K562 (cell line): ENCODE data around the gene ERMP1. TPM values are rescaled to one million over a fixed set of nuclear protein-coding genes. Genes with fewer than 3 reads are reported as not detected.
A peak's percentile ranks its signal among the peaks of the same experiment; 100 is the strongest.

Experiments
- ATAC-seq: fragments of 200-7000 bp; cut with Tn5 transposase; 3 replicates; pipeline ENCODE4 v1.9.1; 2020; ENCODE audit warnings: moderate library complexity
- BruUV-seq: library from RNA; stranded (reverse); fragments of 400-500 nt; replicated peaks from 2 replicates; lab custom pipeline; 2021; lab: Mats Ljungman, UMichigan
- CTCF ChIA-PET: fragments of 300-600 bp; formaldehyde crosslinking; extraction: SDS; loops from one replicate; lab custom pipeline; 2021; ENCODE audit warnings: low intra/inter-chr PET ratio; lab: Yijun Ruan, JAX
- POLR2A ChIA-PET: fragments of 300-600, 350-650 bp; sonication (Branson Sonifier 250); formaldehyde crosslinking; extraction: SDS; loops from one replicate; lab custom pipeline; 2021; ENCODE audit warnings: antibody characterized with exemption, inconsistent platforms; lab: Yijun Ruan, JAX
- DNase-seq, 4 experiments: peaks; one replicate each; pipeline versions ENCODE4 v3.0.0 to v3.0.0-alpha.2; 2011 to 2018; ENCODE audit warnings: low spot score in 3 of 4, mixed read lengths in 3 of 4; ENCODE audit errors: extremely low read depth in 1 of 4
- FAIRE-seq: peaks from 2 replicates; lab custom pipeline; 2011; peaks lifted over from hg19 to GRCh38; lab: Jason Lieb, UNC
- H2AFZ ChIP-seq: 2 replicates; pipeline ENCODE4 v1.6.0; 2011; ENCODE audit warnings: low read depth, low read length, control low read depth, inconsistent platforms
- H3K27ac ChIP-seq: fragments of 200-600 bp; 3 replicates; pipeline ENCODE4 v1.8.0; 2011; ENCODE audit warnings: low read depth, mild to moderate bottlenecking, control low read depth, inconsistent platforms, low read length, moderate library complexity, mixed read lengths; ENCODE audit errors: extremely low read depth
- H3K27me3 ChIP-seq, 2 experiments: fragments of 300-600 bp in 1 of 2; 2 replicates in 1 of 2; 3 replicates in 1 of 2; pipeline versions ENCODE4 v1.6.0 to v1.8.0; 2011; ENCODE audit warnings: inconsistent platforms in 2 of 2, low read length in 2 of 2, mild to moderate bottlenecking in 1 of 2, mixed read lengths in 1 of 2, moderate library complexity in 1 of 2; ENCODE audit not compliant: control insufficient read depth in 2 of 2, insufficient read depth in 2 of 2
- H3K36me3 ChIP-seq: fragments of 300-600 bp; 3 replicates; pipeline ENCODE4 v1.8.0; 2011; ENCODE audit warnings: mild to moderate bottlenecking, low read length, inconsistent platforms; ENCODE audit not compliant: control insufficient read depth, insufficient read depth
- H3K4me1 ChIP-seq, 2 experiments: fragments of 200-600 bp in 1 of 2; replicated peaks in 1 of 2; 2 replicates in 1 of 2; 3 replicates in 1 of 2; pipeline versions ENCODE4 v1.5.1 to v1.8.0; 2011; ENCODE audit warnings: inconsistent platforms in 2 of 2, low read length in 2 of 2, mild to moderate bottlenecking in 1 of 2, mixed read lengths in 1 of 2, moderate library complexity in 1 of 2; ENCODE audit not compliant: control insufficient read depth in 2 of 2, insufficient read depth in 2 of 2
- H3K4me2 ChIP-seq: 2 replicates; pipeline ENCODE4 v1.6.1; 2011; ENCODE audit warnings: low read length, control low read depth, inconsistent platforms, mixed read lengths; ENCODE audit not compliant: insufficient read depth
- H3K4me3 ChIP-seq: fragments of 200-600 bp; sonication (generic), shearing (Covaris generic); 2 replicates; pipeline ENCODE4 v1.5.1; 2016; ENCODE audit warnings: control low read depth, inconsistent platforms
- H3K79me2 ChIP-seq: fragments of 200-600 bp; 3 replicates; pipeline ENCODE4 v1.8.0; 2011; ENCODE audit warnings: low read length, inconsistent platforms; ENCODE audit not compliant: control insufficient read depth, insufficient read depth
- H3K9ac ChIP-seq, 2 experiments: 2 replicates each; pipeline versions ENCODE4 v1.6.0 to v1.6.1; 2011; ENCODE audit warnings: low read depth in 2 of 2, low read length in 2 of 2, control low read depth in 1 of 2, inconsistent platforms in 1 of 2, mild to moderate bottlenecking in 1 of 2, mixed read lengths in 1 of 2; ENCODE audit not compliant: insufficient read depth in 1 of 2
- H3K9me1 ChIP-seq: one replicate; pipeline ENCODE4 v1.6.0; 2011; ENCODE audit warnings: inconsistent platforms, mild to moderate bottlenecking, low read length, moderate library complexity; ENCODE audit not compliant: control insufficient read depth, insufficient read depth
- H3K9me3 ChIP-seq: replicated peaks from 2 replicates; pipeline ENCODE4 v1.5.1; 2011; ENCODE audit warnings: low read depth, low read length, inconsistent platforms; ENCODE audit not compliant: control insufficient read depth, insufficient read depth
- H4K20me1 ChIP-seq: replicated peaks from 2 replicates; pipeline ENCODE4 v1.6.1; 2011; ENCODE audit warnings: low read length, inconsistent platforms, mixed read lengths; ENCODE audit not compliant: control insufficient read depth, insufficient read depth
- ARNT ChIP-seq, 2 experiments: fragments of 450-650 bp; IDR thresholded peaks; 2 replicates each; pipeline ENCODE4 v1.6.1; 2016; ENCODE audit warnings: mild to moderate bottlenecking in 1 of 2
- BACH1 ChIP-seq: fragments of 200-800 bp; sonication (Bioruptor generic); IDR thresholded peaks from 2 replicates; pipeline ENCODE4 v1.6.1; 2016; ENCODE audit warnings: missing genetic modification characterization, missing compliant biosample characterization
- C11orf30 ChIP-seq: fragments of 450-650 bp; IDR thresholded peaks from 2 replicates; pipeline ENCODE4 v1.6.1; 2016; ENCODE audit warnings: low read depth, mild to moderate bottlenecking
- DPF2 ChIP-seq: fragments of 450-650 bp; IDR thresholded peaks from 2 replicates; pipeline ENCODE4 v1.6.1; 2016
- ELF1 ChIP-seq: fragments of 200-800 bp; sonication (Bioruptor generic); IDR thresholded peaks from 2 replicates; pipeline ENCODE4 v1.6.1; 2016; ENCODE audit warnings: missing genetic modification characterization, missing compliant biosample characterization
- ESRRA ChIP-seq: fragments of 450-650 bp; IDR thresholded peaks from 2 replicates; pipeline ENCODE4 v1.6.1; 2014; ENCODE audit warnings: low read depth, mild to moderate bottlenecking, moderate library complexity, borderline replicate concordance
- FOSL1 ChIP-seq: fragments of 200-800 bp; sonication (Bioruptor generic); conservative IDR thresholded peaks from 2 replicates; pipeline ENCODE4 v1.6.1; 2016; ENCODE audit warnings: missing genetic modification characterization, missing compliant biosample characterization
- GTF2F1 ChIP-seq: IDR thresholded peaks from 2 replicates; pipeline ENCODE4 v1.6.1; 2011; ENCODE audit warnings: low read depth, low read length, improper control_type of control experiment
- LARP7 ChIP-seq: fragments of 450-650 bp; IDR thresholded peaks from 2 replicates; pipeline ENCODE4 v1.6.1; 2016
- SMAD4 ChIP-seq: fragments of 250-450 bp; sonication (Bioruptor Pico); conservative IDR thresholded peaks from 2 replicates; pipeline ENCODE4 v1.8.0; 2021; ENCODE audit warnings: inconsistent platforms, mild to moderate bottlenecking, moderate library complexity
- TGIF2 ChIP-seq: sonication (generic); formaldehyde crosslinking; IDR thresholded peaks from 2 replicates; pipeline ENCODE4 v1.8.1; 2022; ENCODE audit warnings: mild to moderate bottlenecking, missing genetic modification reagents, moderate library complexity
- TRIM28 ChIP-seq: fragments of 450-650 bp; IDR thresholded peaks from 2 replicates; pipeline ENCODE4 v1.6.1; 2017
- USF1 ChIP-seq: sonication (generic); formaldehyde crosslinking; IDR thresholded peaks from 2 replicates; pipeline ENCODE4 v1.9.0; 2022; ENCODE audit warnings: mild to moderate bottlenecking, missing genetic modification reagents
- ZNF174 ChIP-seq: fragments of 250-450 bp; sonication (Bioruptor Pico); IDR thresholded peaks from 2 replicates; pipeline ENCODE4 v1.4.0; 2020; ENCODE audit warnings: mild to moderate bottlenecking
- ZNF232 ChIP-seq: sonication (generic); formaldehyde crosslinking; IDR thresholded peaks from 2 replicates; pipeline ENCODE4 v1.8.0; 2022; ENCODE audit warnings: mild to moderate bottlenecking, missing genetic modification reagents
- ZNF551 ChIP-seq: fragments of 250-450 bp; sonication (Bioruptor Pico); IDR thresholded peaks from 2 replicates; pipeline ENCODE4 v1.5.0; 2021; ENCODE audit warnings: mild to moderate bottlenecking, moderate library complexity
- ZNF766 ChIP-seq: fragments of 200-800 bp; sonication (Bioruptor generic); conservative IDR thresholded peaks from 2 replicates; pipeline ENCODE4 v1.6.1; 2016; ENCODE audit warnings: missing genetic modification characterization, missing compliant biosample characterization
- WGBS: fragments of 100-300 bp; shearing (Covaris generic); methylation state at CpG from one replicate; pipeline ENCODE4 v1.1.6; 2016; ENCODE audit warnings: low coverage, mixed read lengths; ENCODE audit not compliant: insufficient coverage; ENCODE audit errors: missing lambda C conversion rate; 5-methylcytosine and 5-hydroxymethylcytosine counted together
- in situ Hi-C: fragments of 300-500 bp; cut with MboI; formaldehyde crosslinking; loops from 4 replicates; pipeline ENCODE4 v1.15.0; 2018; ENCODE audit warnings: inconsistent platforms, mixed read lengths
- intact Hi-C: fragments of 100-400 bp; cut with micrococcal nuclease; formaldehyde crosslinking; loops from 2 replicates; pipeline ENCODE4 v1.14.2; 2022
- polyA plus RNA-seq, 8 experiments: library from polyadenylated mRNA; depleted of rRNA in 4 of 8; stranded (reverse) in 5 of 8; unstranded in 3 of 8; fragments of >200 nt; fragmentation: Nextera tagmentation in 2 of 8; fragmentation: Illumina TruSeq in 1 of 8; extraction: Ambion mirVana in 2 of 8; extraction: Trizol in 1 of 8; gene quantifications; 2 replicates each; pipeline versions ENCODE4 v1.2.1 to v1.2.3, GENCODE V29; 2011 to 2014; ENCODE audit warnings: inconsistent platforms in 1 of 8, missing spikeins in 1 of 8
- total RNA-seq, 7 experiments: library from RNA; depleted of rRNA in 6 of 7; stranded (reverse); fragments of >200 nt in 6 of 7; fragmentation: Illumina TruSeq in 2 of 7; extraction: Trizol in 2 of 7; gene quantifications; 2 replicates each; pipeline versions ENCODE4 v1.2.1 to v1.2.3, GENCODE V29; 2011 to 2021; ENCODE audit warnings: low replicate concordance in 1 of 7
- TF ChIP-seq, protein P1 (sequence below): fragments of 250-450 bp; sonication (Bioruptor Pico); IDR thresholded peaks from 2 replicates; pipeline ENCODE4 v1.8.0; 2021; ENCODE audit warnings: borderline replicate concordance, mild to moderate bottlenecking, moderate library complexity; ENCODE audit not compliant: poor library complexity, severe bottlenecking

Gene ERMP1
- total and polyA plus RNA-seq, 9 of the 15 experiments (the other 6 are each of a cell fraction or from before 2014, with no cell fraction given) = 2.5 to 26.3 (median 12.6) TPM

DNA sequence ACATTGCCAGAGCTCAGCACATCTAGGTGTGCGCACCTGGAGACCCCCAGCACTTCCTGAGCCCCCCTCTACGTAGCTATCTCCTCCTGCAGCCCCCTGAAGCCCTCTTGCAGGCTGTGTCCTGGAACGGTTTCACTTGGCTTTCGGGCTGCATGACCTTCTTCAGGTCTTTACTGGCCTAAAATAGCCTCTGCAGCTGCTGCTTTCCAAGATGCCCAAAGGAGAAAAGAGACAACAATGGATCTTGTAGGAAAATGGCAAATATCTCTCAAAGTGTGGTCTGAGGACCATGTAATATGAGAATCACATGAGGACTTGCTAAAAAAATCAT is 6.6 kb upstream of the ERMP1 start:
- POLR2A ChIA-PET = interaction anchor here (0.7 kb wide), 1 partner anchor 24 kb away, joined by 3 read pairs; no protein-coding TSS in a partner anchor
- H3K79me2 ChIP-seq = no peaks in the 10 kb centered on the region
- FAIRE-seq = no peak
- intact Hi-C loops (no loop called here), in situ Hi-C loops (no loop called here)
- H3K27ac ChIP-seq = peak overlapping the region; percentile 84
- H3K4me3 ChIP-seq = no peak overlapping the region
- H3K27me3 ChIP-seq = no peaks in the 10 kb centered on the region
- no peaks in the 10 kb centered on the region for H3K9me1 ChIP-seq
- TF ChIP-seq, protein P1, sequence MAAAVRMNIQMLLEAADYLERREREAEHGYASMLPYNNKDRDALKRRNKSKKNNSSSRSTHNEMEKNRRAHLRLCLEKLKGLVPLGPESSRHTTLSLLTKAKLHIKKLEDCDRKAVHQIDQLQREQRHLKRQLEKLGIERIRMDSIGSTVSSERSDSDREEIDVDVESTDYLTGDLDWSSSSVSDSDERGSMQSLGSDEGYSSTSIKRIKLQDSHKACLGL = no peak
- peak; percentile 32 for TF ChIP-seq C11orf30
- no peak for TF ChIP-seq TGIF2 (CRISPR knock-in tag)
- TF ChIP-seq ZNF766 (CRISPR knock-in tag) = 0 out of 2 replicates have a peak, but pooled peaks have one; percentile 18
- TF ChIP-seq LARP7 = no peak
- peak in 1 of 2 experiments; percentile 1; a peak in 1 of 4 replicates for TF ChIP-seq ARNT (IDR thresholded peaks at IDR 0.05)
- TF ChIP-seq ZNF551 (CRISPR knock-in tag) = no peak
- TF ChIP-seq USF1 (CRISPR knock-in tag) = no peak
- TF ChIP-seq ZNF174 (CRISPR knock-in tag) = no peak
- peak; percentile 18; the same call in 1 of the 2 replicates for TF ChIP-seq FOSL1 (tag)
- TF ChIP-seq BACH1 (tag) = peak; percentile 80
- 0 out of 2 replicates have a peak, but pooled peaks have one; percentile 11 for TF ChIP-seq DPF2
- peak; percentile 10; the same call in 1 of the 2 replicates for TF ChIP-seq ELF1 (tag)
- no peak for TF ChIP-seq TRIM28
- TF ChIP-seq GTF2F1 = no peak
- peak; percentile 12; the same call in 1 of the 2 replicates for TF ChIP-seq SMAD4
- TF ChIP-seq ZNF232 (CRISPR knock-in tag) = no peak
- 0 out of 2 replicates have a peak, but pooled peaks have one; percentile 3 for TF ChIP-seq ESRRA
- no peaks in the 10 kb centered on the region; the same call in 1 of the 2 replicates for H3K9me3 ChIP-seq
- BruUV-seq = no TSS peak
- H3K9ac ChIP-seq = peak overlapping the region; percentile 62 to 74; a peak in 3 of 4 replicates
- ATAC-seq = peak; percentile 31
- no peak for DNase-seq
- H3K4me2 ChIP-seq = peak overlapping the region; percentile 68
- WGBS = 21% methylated on average over 4 of the region's 4 CpGs
- H3K36me3 ChIP-seq = no peaks in the 10 kb centered on the region
- H2AFZ ChIP-seq = peak overlapping the region; percentile 92
- no peaks in the 10 kb centered on the region for H4K20me1 ChIP-seq
- CTCF ChIA-PET = no interaction called here
- peaks cover 3 to 31% of the 10 kb centered on the region in 2 experiments; a peak in 4 of 5 replicates for H3K4me1 ChIP-seq
